Gastrocnemius medialis (tissue), 4 donors: ENCODE measurements around the gene MLYCD. TPM values are rescaled to one million over a fixed set of nuclear protein-coding genes. Genes with fewer than 3 reads are reported as not detected.

ENCODE experiments used
- ATAC-seq, 2 donors: fragments of 150-250 bp; one replicate each; pipeline ENCODE4 v1.9.1; 2016
- DNase-seq, 2 donors: peaks; one replicate each; pipeline ENCODE4 v3.0.0-alpha.2; 2019
- H3K27ac ChIP-seq, 4 donors: fragments of 200-600 bp; sonication (generic); 1 replicate in 1 of 4; 2 replicates in 3 of 4; pipeline ENCODE4 v1.5.1; 2016 to 2018; ENCODE audit warnings: mild to moderate bottlenecking in 2 of 4, moderate library complexity in 1 of 4
- H3K27me3 ChIP-seq, 3 donors: fragments of 200-600 bp; sonication (generic) in 2 of 3; 1 replicate in 1 of 3; 2 replicates in 2 of 3; pipeline versions ENCODE4 v1.5.1 to v1.6.0; 2016 to 2019; ENCODE audit warnings: mild to moderate bottlenecking in 1 of 3, moderate library complexity in 1 of 3
- H3K36me3 ChIP-seq, 2 donors: fragments of 200-600 bp; sonication (generic) in 1 of 2; one replicate each; pipeline ENCODE4 v1.5.1; 2017 to 2018
- H3K4me1 ChIP-seq, 2 donors: fragments of 200-600 bp; sonication (generic) in 1 of 2; one replicate each; pipeline ENCODE4 v1.5.1; 2016 to 2017; ENCODE audit warnings: mild to moderate bottlenecking in 2 of 2
- H3K4me3 ChIP-seq, 4 donors: fragments of 200-600 bp; sonication (generic) in 3 of 4; 1 replicate in 1 of 4; 2 replicates in 3 of 4; pipeline ENCODE4 v1.5.1; 2016 to 2019; ENCODE audit warnings: mild to moderate bottlenecking in 2 of 4
- H3K9me3 ChIP-seq, 3 donors: fragments of 200-600 bp; sonication (generic) in 2 of 3; 1 replicate in 1 of 3; 2 replicates in 2 of 3; pipeline ENCODE4 v1.5.1; 2016 to 2019
- CTCF ChIP-seq, 5 experiments: fragments of 450-650 bp in 3 of 5; fragments of 200-600 bp in 2 of 5; sonication (generic) in 2 of 5; IDR thresholded peaks in 4 of 5; conservative IDR thresholded peaks in 1 of 5; 1 replicate in 4 of 5; 2 replicates in 1 of 5; pipeline ENCODE4 v1.5.1; 2016 to 2019; ENCODE audit warnings: antibody characterized with exemption in 5 of 5, mild to moderate bottlenecking in 3 of 5, moderate library complexity in 3 of 5
- POLR2A ChIP-seq, 2 donors: fragments of 450-650 bp; IDR thresholded peaks; one replicate each; pipeline ENCODE4 v1.6.1; 2017; ENCODE audit warnings: antibody characterized with exemption in 2 of 2, mild to moderate bottlenecking in 2 of 2, moderate library complexity in 2 of 2
- in situ Hi-C, 4 donors: fragments of 200-750 bp; cut with MboI; loops; one replicate each; pipeline versions ENCODE4 v1.15.0 to v1.8.0; 2017; ENCODE audit warnings: low sequenced_read_pairs in 4 of 4
- intact Hi-C: fragments of 100-400 bp; cut with DNase I; formaldehyde crosslinking; loops from one replicate; pipeline ENCODE4 v1.15.1; 2023; ENCODE audit warnings: low total_unique reads
- total RNA-seq, 4 donors: library from RNA; depleted of rRNA; stranded (reverse); fragments of >200 nt; gene quantifications; one replicate each; pipeline versions ENCODE4 v1.1.0 to v1.2.3, GENCODE V29; 2016

Gene MLYCD
- total RNA-seq, 4 donors from 2014 or later: 10.3 to 20.8 (median 18.4) TPM

- DNase-seq (no peak), ATAC-seq (no peak)
- Histone ChIP-seq H3K27me3 (peaks cover 0 to 7% (median 0%) of the 10 kb centered on the region in 3 donors), H3K4me1 (no peaks in the 10 kb centered on the region), H3K36me3 (peaks cover 0 to 51% of the 10 kb centered on the region in 2 donors), H3K9me3 (no peaks in the 10 kb centered on the region), H3K27ac (no peak overlapping the region), H3K4me3 (no peak overlapping the region)
- TF ChIP-seq CTCF (IDR thresholded peaks at IDR 0.05 in 4 of 5, conservative IDR thresholded peaks at IDR 0.05 in 1 of 5): no peak
- no peak for TF ChIP-seq POLR2A (IDR thresholded peaks at IDR 0.05)
- intact Hi-C loops: loop anchor here (5.0 kb wide), 1 partner anchor 221 kb away; the partner anchor contains the start of gene TAF1C
- in situ Hi-C loops: loop anchor here (10.0 to 25.0 kb wide), 6 partner anchors 96 to 521 kb away; partner anchors contain the start of genes ADAD2 (in 1 of the 4), HSBP1 (in 1 of the 4) and TAF1C (in 1 of the 4)
These were observed 67.3 kb downstream of the MLYCD start for GRCh38 chr16:83966153-83966696.

DNA sequence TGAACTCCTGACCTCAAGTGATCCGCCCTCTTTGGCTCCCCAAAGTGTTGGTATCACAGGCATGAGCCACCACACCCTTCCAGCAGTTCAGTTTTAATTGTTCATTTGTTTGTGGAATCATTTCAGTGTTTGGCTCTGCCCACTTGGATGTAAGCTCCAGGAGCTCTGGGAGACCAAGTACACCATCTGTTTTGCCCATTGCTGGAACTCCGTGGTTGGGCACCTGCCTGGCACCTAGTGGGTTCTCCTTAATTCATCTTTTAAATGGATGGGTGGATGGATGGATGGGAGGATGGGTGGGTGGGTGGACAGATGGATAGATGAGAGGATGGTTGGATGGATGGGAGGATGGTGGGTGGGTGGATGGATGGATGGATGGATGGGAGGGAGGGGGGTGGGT, 68.2 kb downstream of the MLYCD start:
- H3K9me3 ChIP-seq: no peaks in the 10 kb centered on the region
- intact Hi-C loops (loop anchor here (5.0 kb wide), 1 partner anchor 220 kb away; the partner anchor contains the start of gene TAF1C), in situ Hi-C loops (loop anchor here (10.0 to 25.0 kb wide), 6 partner anchors 95 to 520 kb away; partner anchors contain the start of genes ADAD2 (in 1 of the 4), HSBP1 (in 1 of the 4) and TAF1C (in 1 of the 4))
- peaks cover 0 to 42% of the 10 kb centered on the region in 2 donors for H3K36me3 ChIP-seq
- ATAC-seq: no peak
- H3K4me1 ChIP-seq: no peaks in the 10 kb centered on the region
- DNase-seq: no peak
- peaks cover 0 to 7% (median 0%) of the 10 kb centered on the region in 3 donors for H3K27me3 ChIP-seq
- H3K27ac ChIP-seq: no peak overlapping the region
- TF ChIP-seq CTCF (IDR thresholded peaks at IDR 0.05 in 4 of 5, conservative IDR thresholded peaks at IDR 0.05 in 1 of 5) (no peak), POLR2A (IDR thresholded peaks at IDR 0.05) (no peak)
- H3K4me3 ChIP-seq: no peak overlapping the region

- intact Hi-C loops (loop anchor here (5.0 kb wide), 1 partner anchor 219 kb away; the partner anchor contains the start of gene TAF1C), in situ Hi-C loops (loop anchor here (10.0 to 25.0 kb wide), 6 partner anchors 94 to 519 kb away; partner anchors contain the start of genes ADAD2 (in 1 of the 4), HSBP1 (in 1 of the 4) and TAF1C (in 1 of the 4))
- Histone ChIP-seq H3K4me1 (no peaks in the 10 kb centered on the region), H3K27me3 (peaks cover 0 to 7% (median 0%) of the 10 kb centered on the region in 3 donors), H3K36me3 (peaks cover 0 to 34% of the 10 kb centered on the region in 2 donors), H3K9me3 (no peaks in the 10 kb centered on the region), H3K27ac (no peak within 1 kb of the TSS), H3K4me3 (peak within 1 kb of the TSS in 2 of 4 donors; percentile 28 to 29)
- ATAC-seq (no peak), DNase-seq (no peak)
- no peak for TF ChIP-seq POLR2A (IDR thresholded peaks at IDR 0.05)
- peak in 3 of 5 experiments; percentile 32 to 69 (median 56) for TF ChIP-seq CTCF (IDR thresholded peaks at IDR 0.05 in 4 of 5, conservative IDR thresholded peaks at IDR 0.05 in 1 of 5)
These were observed 69.0 kb downstream of the MLYCD start, which contains the start of gene NECAB2 for GRCh38 chr16:83967838-83968305. Gene NECAB2 (plus strand): TSS chr16:83968244. CDS start chr16:83968649, 405 bp downstream.

DNA sequence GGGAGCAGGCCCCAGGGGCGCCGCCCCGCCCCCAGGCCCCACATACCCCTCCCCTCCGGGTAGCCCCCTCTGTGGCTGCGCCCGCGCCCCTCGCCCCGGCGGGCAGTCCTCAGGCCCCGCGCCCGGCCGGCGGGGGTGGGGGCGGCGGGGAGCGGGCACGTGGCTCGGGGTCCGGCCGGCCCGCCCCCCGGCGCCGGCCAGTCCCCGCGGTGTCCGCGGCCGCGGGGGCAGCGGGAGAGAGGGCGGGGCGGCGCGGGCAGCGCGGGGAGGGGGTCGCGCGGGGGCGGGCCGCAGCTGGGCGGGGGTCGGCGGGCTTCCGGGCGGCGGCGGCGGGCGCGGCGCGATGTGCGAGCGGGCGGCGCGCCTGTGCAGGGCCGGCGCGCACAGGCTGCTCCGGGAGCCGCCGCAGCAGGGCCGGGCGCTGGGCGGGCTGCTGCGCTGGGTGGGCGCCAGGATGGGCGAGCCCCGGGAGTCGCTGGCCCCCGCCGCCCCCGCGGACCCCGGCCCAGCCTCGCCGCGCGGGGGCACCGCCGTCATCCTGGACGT, 69.5 kb downstream of the MLYCD start:
- Histone ChIP-seq H3K9me3 (no peaks in the 10 kb centered on the region), H3K36me3 (peaks cover 0 to 29% of the 10 kb centered on the region in 2 donors), H3K4me3 (peak overlapping the region in 2 of 4 donors; percentile 28 to 29), H3K4me1 (no peaks in the 10 kb centered on the region), H3K27me3 (peaks cover 0 to 7% (median 0%) of the 10 kb centered on the region in 3 donors), H3K27ac (no peak overlapping the region)
- intact Hi-C loops (loop anchor here (5.0 kb wide), 1 partner anchor 219 kb away; the partner anchor contains the start of gene TAF1C), in situ Hi-C loops (loop anchor here (10.0 to 25.0 kb wide), 6 partner anchors 94 to 519 kb away; partner anchors contain the start of genes ADAD2 (in 1 of the 4), HSBP1 (in 1 of the 4) and TAF1C (in 1 of the 4))
- no peak for DNase-seq
- TF ChIP-seq CTCF (IDR thresholded peaks at IDR 0.05 in 4 of 5, conservative IDR thresholded peaks at IDR 0.05 in 1 of 5) (no peak), POLR2A (IDR thresholded peaks at IDR 0.05) (no peak)
- no peak for ATAC-seq
